Measurements from ENCODE around the gene KY.
A peak's percentile ranks its signal among the peaks of the same experiment; 100 is the strongest.

Gene KY

GRCh38 chr3:134620476-134621115, 30.2 kb downstream of the KY start:
- DNase-seq: no peak

- DNase-seq: no peak
These were observed 30.9 kb downstream of the KY start for GRCh38 chr3:134619884-134620445.

- no peak for DNase-seq
These were observed 31.6 kb downstream of the KY start for GRCh38 chr3:134619301-134619615.

- peak in 10 of 58 donors; percentile 5 to 32 (median 14) for DNase-seq
These were observed 32.1 kb downstream of the KY start for GRCh38 chr3:134618478-134619300.

GRCh38 chr3:134617608-134618477, 33.0 kb downstream of the KY start:
- DNase-seq: no peak

GRCh38 chr3:134615743-134616142, 35.1 kb downstream of the KY start:
- DNase-seq: no peak

GRCh38 chr3:134614955-134615354, 35.9 kb downstream of the KY start:
- DNase-seq: no peak

- DNase-seq: no peak
These were observed 37.8 kb downstream of the KY start for GRCh38 chr3:134613006-134613520.

GRCh38 chr3:134611516-134611915, 39.3 kb downstream of the KY start:
- no peak for DNase-seq

GRCh38 chr3:134610432-134611385, 40.1 kb downstream of the KY start:
- no peak for DNase-seq

GRCh38 chr3:134609821-134610431, 40.9 kb downstream of the KY start:
- DNase-seq: no peak

GRCh38 chr3:134608771-134609435, 41.9 kb downstream of the KY start:
- no peak for DNase-seq

- peak in 1 of 58 donors; percentile 5 for DNase-seq
These were observed 42.6 kb downstream of the KY start for GRCh38 chr3:134608023-134608770.

- DNase-seq: no peak
These were observed 43.5 kb downstream of the KY start for GRCh38 chr3:134607054-134608022.

GRCh38 chr3:134606033-134607025, 44.5 kb downstream of the KY start:
- no peak for DNase-seq

GRCh38 chr3:134605556-134605955, 45.3 kb downstream of the KY start:
- DNase-seq: no peak

All from anterior cingulate cortex (tissue), 58 donors.